ELR (cell line): ENCODE measurements around the gene SPATA19.
A peak's percentile ranks its signal among the peaks of the same experiment; 100 is the strongest.

Source experiments
- DNase-seq: peaks from one replicate; pipeline ENCODE4 v3.0.0-alpha.2; 2015; ENCODE audit warnings: low read depth

SPATA19 gene

DNA sequence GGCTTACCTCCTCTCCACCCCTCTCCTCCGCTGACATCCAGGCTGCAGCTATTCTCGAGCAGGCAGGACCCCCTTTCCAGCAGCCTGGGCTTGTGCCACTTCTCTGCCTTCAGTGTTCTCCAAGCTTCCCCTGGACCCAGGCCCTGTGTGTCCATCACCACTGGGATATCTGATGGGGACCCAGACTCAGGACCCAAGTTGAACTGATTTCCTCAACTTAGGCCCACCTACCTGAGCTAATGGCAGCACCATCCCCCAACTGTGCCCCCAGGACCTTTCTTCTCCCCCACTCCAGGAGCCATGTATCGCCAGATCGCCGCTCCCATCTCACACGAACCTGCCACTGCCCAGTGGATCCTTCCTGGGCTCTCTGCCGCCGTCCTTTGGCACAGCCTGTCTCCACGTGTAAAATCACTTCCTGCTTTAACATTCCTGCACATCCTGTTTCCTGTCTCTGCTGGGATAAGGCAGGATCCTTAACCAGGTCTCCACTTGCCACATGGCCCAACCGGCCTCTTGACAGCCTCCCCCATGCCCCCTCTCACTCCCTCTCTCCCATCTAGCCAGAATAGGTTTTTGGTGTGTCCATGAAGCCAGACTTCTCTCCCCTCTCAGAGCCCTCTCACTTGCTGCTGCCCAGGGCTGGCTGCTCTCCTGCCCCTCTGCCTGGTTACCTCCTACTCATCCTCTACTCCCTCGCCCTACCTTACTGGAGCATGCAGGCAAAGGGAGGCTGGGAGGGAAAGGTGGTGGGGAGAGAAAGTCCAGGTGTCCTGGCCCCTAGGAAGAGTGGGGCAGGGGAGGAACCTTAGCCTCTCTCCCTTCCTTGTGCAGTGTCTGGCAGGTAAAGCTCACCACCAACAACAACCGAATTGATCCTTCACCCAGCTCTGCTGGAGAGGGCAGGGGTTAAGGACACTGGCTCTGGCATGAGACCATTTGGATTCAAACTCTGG is 9.4 kb downstream of the SPATA19 start:
- DNase-seq = no peak

- DNase-seq = peak; percentile 55
Measured at GRCh38 chr11:133834682-133835592, 10.4 kb downstream of the SPATA19 start.

- DNase-seq = no peak
Measured at GRCh38 chr11:133833898-133834681, 11.2 kb downstream of the SPATA19 start.

DNA sequence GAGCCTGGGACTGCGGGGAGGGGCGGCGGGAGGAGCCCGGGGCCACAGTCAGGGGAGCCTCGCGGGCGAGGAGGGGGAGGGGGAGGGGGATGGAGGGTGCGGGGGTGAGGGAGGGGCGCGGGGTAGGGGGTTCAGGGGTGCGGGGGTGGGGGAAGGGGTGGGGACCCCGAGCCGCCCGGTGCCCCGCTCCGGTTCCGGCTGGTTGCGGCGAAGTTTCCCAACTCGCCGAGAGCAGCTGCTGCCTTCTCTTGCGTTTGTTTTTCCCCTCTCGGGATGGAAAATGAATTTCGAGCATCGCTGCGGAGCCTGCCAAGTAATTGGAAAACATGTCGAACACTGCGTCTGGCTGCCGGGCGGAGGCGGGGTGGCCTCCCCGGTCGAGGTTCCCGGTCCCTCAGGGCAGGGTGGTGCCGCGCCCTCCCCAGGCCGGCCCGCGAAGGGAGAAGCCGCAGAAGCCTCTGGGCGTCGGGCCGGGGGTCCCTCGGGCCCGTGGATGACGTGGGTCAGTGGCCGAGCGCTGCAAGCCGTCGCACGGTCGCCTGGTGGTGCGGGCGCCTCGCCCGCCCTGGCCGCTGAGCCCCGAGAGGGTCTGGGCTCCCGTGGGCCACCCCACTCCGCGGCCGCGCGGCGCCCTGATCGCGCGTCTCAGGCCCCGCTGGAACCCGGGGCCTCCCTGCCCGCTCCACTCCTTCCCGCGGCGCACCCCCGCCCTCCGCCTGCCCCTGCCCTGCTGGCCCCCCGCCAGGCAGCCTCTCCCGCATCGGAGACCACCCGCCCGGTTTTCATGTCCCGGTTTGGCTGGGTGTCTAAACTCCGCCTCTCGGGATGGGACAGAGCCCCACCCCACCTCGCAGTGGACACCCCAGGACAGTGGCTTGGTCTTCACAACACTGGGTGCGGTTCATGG is 12.1 kb downstream of the SPATA19 start:
- DNase-seq = peak; percentile 14

- DNase-seq = no peak
Measured at GRCh38 chr11:133832096-133832990, 13.0 kb downstream of the SPATA19 start.

DNA sequence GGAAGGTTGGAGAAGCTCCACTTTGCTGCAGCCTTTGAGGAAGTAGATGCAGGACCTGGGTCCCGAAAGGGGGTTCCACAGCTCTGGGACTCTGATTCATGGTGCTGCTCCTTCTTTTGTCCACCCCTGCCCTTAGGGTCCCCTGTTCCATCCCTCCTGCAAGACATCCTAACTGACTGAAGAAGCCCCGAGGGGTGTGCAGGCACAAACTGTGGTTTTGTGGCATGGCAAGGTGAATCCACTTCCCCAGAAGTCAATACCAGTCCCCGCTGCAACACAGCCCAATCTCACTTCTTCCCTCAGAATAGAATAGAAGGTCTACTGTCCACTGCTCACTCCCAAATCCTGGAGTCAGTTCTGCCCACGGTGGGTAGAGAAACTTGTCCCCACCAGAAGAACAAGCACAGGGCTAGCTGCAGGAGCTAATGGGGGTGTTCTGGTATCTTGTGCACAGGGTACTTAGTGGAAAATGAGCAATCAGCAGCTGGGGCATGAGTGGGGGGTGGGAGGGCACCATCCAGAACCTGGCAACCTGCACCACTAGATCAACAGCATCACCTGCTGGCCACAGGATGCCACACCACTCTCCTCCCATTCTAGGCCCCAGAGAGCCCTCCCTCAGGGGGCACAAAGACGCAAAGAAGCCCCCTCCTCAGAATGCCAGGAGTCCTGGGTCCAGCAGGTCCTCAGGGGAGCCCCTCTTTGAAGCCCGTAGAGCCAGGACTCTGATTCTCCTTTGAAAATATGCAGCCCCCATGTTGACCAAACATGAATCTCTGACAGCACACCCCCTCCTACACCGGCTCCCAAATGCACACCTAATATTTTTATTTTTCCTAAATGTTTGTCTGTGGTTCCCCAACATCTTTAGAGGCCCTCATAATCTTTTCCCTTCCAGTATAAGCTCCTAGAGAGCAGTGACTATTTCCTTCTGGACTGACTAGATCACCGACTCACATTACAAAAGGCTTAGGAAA is 14.1 kb downstream of the SPATA19 start:
- DNase-seq = no peak

DNA sequence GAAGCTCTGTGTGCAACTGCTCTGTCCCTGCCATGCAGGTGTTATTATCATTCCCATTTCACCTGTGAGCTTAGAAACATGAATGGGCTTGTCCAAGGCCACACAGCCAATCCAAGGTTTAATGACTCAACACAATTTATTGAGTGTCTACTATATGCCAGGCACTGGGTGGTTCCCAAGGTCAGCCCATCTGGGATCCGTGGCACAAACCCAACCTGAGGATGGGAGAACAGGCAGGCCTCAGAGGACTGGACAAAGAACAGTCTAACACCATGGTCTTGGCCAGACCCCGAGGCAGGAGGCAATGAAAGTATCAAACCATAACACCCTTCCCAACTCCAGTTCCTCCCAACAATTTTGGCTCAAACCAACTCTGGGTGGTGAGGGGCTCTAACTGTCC is 15.7 kb downstream of the SPATA19 start:
- DNase-seq = no peak

GRCh38 chr11:133828871-133829270 is 16.4 kb downstream of the SPATA19 start:
- no peak for DNase-seq

- no peak for DNase-seq
Measured at GRCh38 chr11:133827556-133827955, 17.8 kb downstream of the SPATA19 start.

DNA sequence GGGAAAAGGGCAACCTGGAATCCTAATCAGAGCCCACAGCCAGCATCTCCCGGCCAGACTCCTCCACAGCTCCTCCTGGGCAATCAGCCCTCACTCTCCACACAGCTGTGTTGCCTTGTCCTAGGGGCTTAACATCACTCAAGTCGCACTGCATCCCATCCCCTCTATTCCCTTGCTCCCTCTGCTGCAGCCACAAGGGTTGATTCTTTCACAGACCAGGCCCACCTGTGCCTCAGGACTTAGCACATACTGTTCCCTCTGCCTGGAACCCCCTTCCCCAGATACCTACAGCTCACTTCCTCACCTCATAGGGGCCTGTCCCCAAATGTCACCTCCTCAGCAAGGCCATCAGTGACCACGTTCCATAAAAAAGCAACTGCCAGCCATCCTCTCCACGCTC is 18.4 kb downstream of the SPATA19 start:
- DNase-seq = no peak

GRCh38 chr11:133825666-133826065 is 19.6 kb downstream of the SPATA19 start:
- DNase-seq = no peak

GRCh38 chr11:133825156-133825555 is 20.2 kb downstream of the SPATA19 start:
- no peak for DNase-seq

DNA sequence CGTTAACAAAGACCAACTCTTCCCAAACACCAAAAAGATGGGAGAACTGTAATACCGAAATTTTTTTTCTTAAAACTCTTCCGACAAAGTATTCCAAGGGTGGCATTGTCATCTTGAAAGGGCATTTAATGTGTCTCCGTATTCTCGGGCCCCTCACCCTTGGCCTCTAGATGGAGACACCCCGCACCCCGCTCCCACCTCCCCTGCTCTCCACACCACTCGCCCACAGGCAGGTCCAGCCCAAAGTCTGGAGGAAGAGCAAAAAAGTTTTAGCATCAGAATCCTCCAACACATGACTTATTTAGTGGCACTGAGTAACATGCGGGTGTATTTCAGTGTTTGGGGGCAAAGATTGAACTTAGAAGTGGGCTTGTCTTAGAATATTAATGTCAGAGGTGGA is 20.7 kb downstream of the SPATA19 start:
- no peak for DNase-seq

DNA sequence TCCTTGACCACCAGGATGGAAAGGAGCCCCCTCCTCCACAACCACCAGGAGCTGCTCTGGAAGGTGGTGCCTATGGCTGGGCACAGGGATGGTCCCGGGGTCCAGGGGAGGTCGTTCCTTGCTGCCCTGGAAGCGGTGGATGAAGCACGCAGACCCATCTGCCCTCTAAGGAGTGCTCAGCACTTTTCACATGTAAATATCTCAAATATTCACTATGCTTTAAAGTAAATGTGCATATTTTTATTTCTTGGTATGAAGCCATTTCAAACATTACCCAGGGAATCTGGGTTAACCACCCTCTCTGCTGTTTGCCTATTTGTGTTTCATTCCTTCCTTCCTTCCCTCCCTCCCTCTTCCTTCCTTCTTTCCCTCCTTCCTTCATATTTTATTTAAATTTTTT is 21.7 kb downstream of the SPATA19 start:
- no peak for DNase-seq

- no peak for DNase-seq
Measured at GRCh38 chr11:133823211-133823610, 22.1 kb downstream of the SPATA19 start.

DNA sequence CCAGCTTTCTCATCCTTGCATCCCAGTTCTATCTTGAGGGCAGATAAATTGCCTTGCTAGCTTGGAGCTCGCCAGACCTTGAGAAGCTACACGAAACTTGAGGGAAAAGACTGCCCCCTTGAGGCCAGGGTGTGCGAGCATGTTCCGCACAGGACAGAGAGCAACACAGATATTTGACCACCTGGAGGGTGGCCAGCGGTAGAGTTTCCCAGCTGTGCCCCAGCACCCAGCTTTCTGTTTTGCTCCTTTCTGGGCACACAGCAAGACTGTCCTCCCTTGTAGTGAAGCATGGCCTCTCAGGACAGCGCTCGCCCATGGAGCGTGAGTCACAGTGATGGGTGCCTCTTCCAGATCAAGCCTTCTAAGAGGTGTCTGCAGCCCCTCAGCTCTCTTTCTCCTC is 23.5 kb downstream of the SPATA19 start:
- no peak for DNase-seq

DNA sequence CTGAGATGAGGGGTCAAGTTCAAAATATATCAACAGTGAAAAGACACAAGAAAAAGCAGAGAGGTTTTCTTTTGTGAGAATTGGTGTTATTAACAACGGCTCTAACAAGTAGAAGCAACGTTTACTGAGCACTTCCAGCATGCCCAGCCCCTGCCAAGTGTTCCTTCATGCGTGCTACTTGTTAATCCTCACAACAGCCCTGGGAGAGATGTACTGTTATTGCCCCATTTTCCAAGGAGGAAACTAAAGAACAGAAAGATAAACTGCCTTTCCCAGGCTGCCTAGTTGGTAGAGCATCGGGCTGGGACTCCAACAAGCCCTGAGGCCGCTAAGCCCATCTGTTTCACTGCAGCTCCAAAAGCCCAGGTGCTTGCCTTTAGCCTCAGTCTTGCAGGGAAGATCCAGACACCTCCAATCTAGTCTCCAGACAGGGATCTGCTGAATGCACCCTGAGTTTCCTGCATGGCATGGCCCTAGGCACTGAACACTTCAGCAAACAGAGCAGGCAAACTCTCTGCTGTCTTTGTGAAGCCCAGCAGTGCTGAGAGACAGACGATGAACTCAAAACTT is 25.5 kb downstream of the SPATA19 start:
- no peak for DNase-seq

GRCh38 chr11:133819114-133819513 is 26.2 kb downstream of the SPATA19 start:
- no peak for DNase-seq
